K562 (cell line): ENCODE data around the gene SERPINE1. TPM values are rescaled to one million over a fixed set of nuclear protein-coding genes. Genes with fewer than 3 reads are reported as not detected.
A peak's percentile ranks its signal among the peaks of the same experiment; 100 is the strongest.

Source experiments
- ATF3 ChIP-seq, 2 experiments: fragments of 450-650 bp in 1 of 2; sonication (generic) in 1 of 2; formaldehyde crosslinking in 1 of 2; IDR thresholded peaks in 1 of 2; conservative IDR thresholded peaks in 1 of 2; 2 replicates each; pipeline versions ENCODE4 v1.6.1 to v1.8.1; 2016 to 2023; ENCODE audit warnings: mild to moderate bottlenecking in 2 of 2, moderate library complexity in 2 of 2, inconsistent platforms in 1 of 2, missing genetic modification reagents in 1 of 2
- BCL6 ChIP-seq: fragments of 250-450 bp; sonication (Bioruptor Pico); IDR thresholded peaks from 2 replicates; pipeline ENCODE4 v1.4.0; 2020
- CUX1 ChIP-seq: fragments of 200-800 bp; sonication (Bioruptor generic); IDR thresholded peaks from 2 replicates; pipeline ENCODE4 v1.6.1; 2016; ENCODE audit warnings: missing genetic modification characterization, missing compliant biosample characterization
- HEY1 ChIP-seq: fragments of 250-450 bp; sonication (Bioruptor Pico); IDR thresholded peaks from 2 replicates; pipeline ENCODE4 v1.5.0; 2020; ENCODE audit warnings: mild to moderate bottlenecking, moderate library complexity, borderline replicate concordance
- HMGXB4 ChIP-seq: sonication (generic); formaldehyde crosslinking; IDR thresholded peaks from 2 replicates; pipeline ENCODE4 v1.8.1; 2023; ENCODE audit warnings: mild to moderate bottlenecking, missing genetic modification reagents
- PATZ1 ChIP-seq: fragments of 250-450 bp; sonication (Bioruptor Pico); IDR thresholded peaks from 2 replicates; pipeline ENCODE4 v1.5.0; 2020; ENCODE audit warnings: mild to moderate bottlenecking, borderline replicate concordance
- PKNOX1 ChIP-seq: fragments of 450-650 bp; IDR thresholded peaks from 2 replicates; pipeline ENCODE4 v1.6.1; 2016
- POLR2AphosphoS5 ChIP-seq: IDR thresholded peaks from 2 replicates; pipeline ENCODE4 v1.6.1; 2011; ENCODE audit warnings: mild to moderate bottlenecking, low read depth, low read length, moderate library complexity; ENCODE audit not compliant: control insufficient read depth, insufficient read depth
- RBBP5 ChIP-seq: fragments of 200-600 bp; sonication (generic); IDR thresholded peaks from 2 replicates; pipeline ENCODE4 v1.6.1; 2012; ENCODE audit warnings: borderline replicate concordance, mild to moderate bottlenecking, low read length, control low read depth, inconsistent platforms; ENCODE audit not compliant: insufficient read depth, poor library complexity, severe bottlenecking
- SRSF1 ChIP-seq: fragments of 200-400 bp; formaldehyde crosslinking; IDR thresholded peaks from 2 replicates; pipeline ENCODE4 v1.6.1; 2017; ENCODE audit warnings: mild to moderate bottlenecking, low read depth, low read length, moderate library complexity
- ZNF212 ChIP-seq: fragments of 450-650 bp; formaldehyde crosslinking; IDR thresholded peaks from 2 replicates; pipeline ENCODE4 v1.4.0; 2020; ENCODE audit warnings: mild to moderate bottlenecking
- ZNF444 ChIP-seq: fragments of 250-450 bp; sonication (Bioruptor Pico); IDR thresholded peaks from 2 replicates; pipeline ENCODE4 v1.4.0; 2020; ENCODE audit warnings: mild to moderate bottlenecking, moderate library complexity
- ZNF644 ChIP-seq: fragments of 200-800 bp; sonication (Bioruptor generic); IDR thresholded peaks from 2 replicates; pipeline ENCODE4 v1.6.1; 2016; ENCODE audit warnings: low read depth, missing genetic modification characterization, missing compliant biosample characterization
- ZNF717 ChIP-seq: fragments of 250-450 bp; sonication (Bioruptor Pico); IDR thresholded peaks from 2 replicates; pipeline ENCODE4 v1.5.0; 2021
- polyA plus RNA-seq, 8 experiments: library from polyadenylated mRNA; depleted of rRNA in 4 of 8; stranded (reverse) in 5 of 8; unstranded in 3 of 8; fragments of >200 nt; fragmentation: Nextera tagmentation in 2 of 8; fragmentation: Illumina TruSeq in 1 of 8; extraction: Ambion mirVana in 2 of 8; extraction: Trizol in 1 of 8; gene quantifications; 2 replicates each; pipeline versions ENCODE4 v1.2.1 to v1.2.3, GENCODE V29; 2011 to 2014; ENCODE audit warnings: inconsistent platforms in 1 of 8, missing spikeins in 1 of 8
- total RNA-seq, 7 experiments: library from RNA; depleted of rRNA in 6 of 7; stranded (reverse); fragments of >200 nt in 6 of 7; fragmentation: Illumina TruSeq in 2 of 7; extraction: Trizol in 2 of 7; gene quantifications; 2 replicates each; pipeline versions ENCODE4 v1.2.1 to v1.2.3, GENCODE V29; 2011 to 2021; ENCODE audit warnings: low replicate concordance in 1 of 7

The SERPINE1 gene
- total and polyA plus RNA-seq, 9 of the 15 experiments (the other 6 are each of a cell fraction or from before 2014, with no cell fraction given), result 0.22 to 4.8 (median 0.91) TPM

GRCh38 chr7:101165075-101165957 lies 38.4 kb downstream of the SERPINE1 start, which contains the start of gene VGF (continued):
- TF ChIP-seq HMGXB4 (CRISPR knock-in tag), result peak; percentile 97
- no peak for TF ChIP-seq PATZ1
- TF ChIP-seq ZNF212, result no peak
- TF ChIP-seq ZNF644 (tag), result peak; percentile 81; the same call in 1 of the 2 replicates
- TF ChIP-seq ZNF444 (CRISPR knock-in tag), result no peak
- TF ChIP-seq ATF3 (IDR thresholded peaks at IDR 0.05), result no peak
- TF ChIP-seq ATF3 (CRISPR knock-in tag; conservative IDR thresholded peaks at IDR 0.05), result peak; percentile 83; the same call in 1 of the 2 replicates
- TF ChIP-seq HEY1, result no peak
- no peak for TF ChIP-seq ZNF717
- peak; percentile 56 for TF ChIP-seq PKNOX1
- no peak for TF ChIP-seq CUX1 (CRISPR knock-in tag)
- TF ChIP-seq RBBP5, result no peak
- no peak for TF ChIP-seq BCL6 (CRISPR knock-in tag)
- TF ChIP-seq POLR2AphosphoS5, result no peak
- TF ChIP-seq SRSF1, result no peak
